SU-DHL-6 (cell line): ENCODE measurements around the gene CCDC9B.

Experiments used
- H2AFZ ChIP-seq: fragments of 200-600 bp; sonication (generic); 2 replicates; pipeline ENCODE4 v1.6.1; 2014; ENCODE audit warnings: low read depth, mild to moderate bottlenecking, moderate library complexity, mixed read lengths, antibody characterized with exemption, low read length; ENCODE audit not compliant: severe bottlenecking
- H3F3A ChIP-seq: fragments of 200-600 bp; shearing (Covaris generic); 2 replicates; pipeline ENCODE4 v1.6.0; 2016; ENCODE audit warnings: antibody characterized with exemption, mild to moderate bottlenecking; ENCODE audit not compliant: insufficient read depth
- H3K27ac ChIP-seq: fragments of 200-600 bp; sonication (generic); 2 replicates; pipeline ENCODE4 v1.5.1; 2016; ENCODE audit warnings: low read depth, mild to moderate bottlenecking, low read length, moderate library complexity, mixed read lengths
- H3K27me3 ChIP-seq: fragments of 200-600 bp; sonication (generic), shearing (Covaris generic); 2 replicates; pipeline ENCODE4 v1.6.0; 2014; ENCODE audit warnings: mild to moderate bottlenecking, low read length
- H3K36me3 ChIP-seq: fragments of 200-600 bp; sonication (generic); 2 replicates; pipeline ENCODE4 v1.6.1; 2014; ENCODE audit warnings: mild to moderate bottlenecking, low read length, mixed read lengths
- H3K4me2 ChIP-seq: fragments of 300-600, 200-600 bp; shearing (Covaris generic), sonication (generic); 2 replicates; pipeline ENCODE4 v1.6.0; 2014; ENCODE audit warnings: low read length, low read depth, mild to moderate bottlenecking; ENCODE audit not compliant: poor library complexity, severe bottlenecking
- H3K4me3 ChIP-seq: fragments of 200-600 bp; sonication (generic); 2 replicates; pipeline ENCODE4 v1.5.1; 2014; ENCODE audit warnings: antibody characterized with exemption, low read length, mild to moderate bottlenecking, mixed read lengths; ENCODE audit not compliant: insufficient read depth, poor library complexity, severe bottlenecking
- H3K79me2 ChIP-seq: fragments of 200-600 bp; sonication (generic); 2 replicates; pipeline ENCODE4 v1.6.1; 2014; ENCODE audit warnings: mild to moderate bottlenecking, low read length, moderate library complexity; ENCODE audit not compliant: insufficient read depth
- H3K9ac ChIP-seq: fragments of 200-600 bp; sonication (generic); 2 replicates; pipeline ENCODE4 v1.7.0; 2014; ENCODE audit warnings: mild to moderate bottlenecking, low read length
- H3K9me2 ChIP-seq: fragments of 200-600 bp; sonication (generic); replicated peaks from 2 replicates; pipeline ENCODE4 v1.6.1; 2014; ENCODE audit warnings: low read length; ENCODE audit not compliant: insufficient read depth
- H3K9me3 ChIP-seq: fragments of 200-600 bp; sonication (generic); 2 replicates; pipeline ENCODE4 v1.6.1; 2014; ENCODE audit warnings: low read length, mixed read lengths; ENCODE audit not compliant: insufficient read depth
- H4K20me1 ChIP-seq: fragments of 200-600 bp; sonication (generic); 2 replicates; pipeline ENCODE4 v1.6.1; 2014; ENCODE audit warnings: low read depth, mild to moderate bottlenecking, antibody characterized with exemption, low read length, moderate library complexity, mixed read lengths
- CTCF ChIP-seq: fragments of 200-600 bp; sonication (generic); IDR thresholded peaks from one replicate; pipeline ENCODE4 v1.5.1; 2017; ENCODE audit warnings: antibody characterized with exemption, mild to moderate bottlenecking, low read length, moderate library complexity; ENCODE audit not compliant: insufficient read depth, poor library complexity, severe bottlenecking
- EZH2phosphoT487 ChIP-seq: fragments of 200-600 bp; sonication (generic), shearing (Covaris generic); conservative IDR thresholded peaks from 2 replicates; pipeline ENCODE4 v1.6.1; 2018; ENCODE audit warnings: mild to moderate bottlenecking, antibody characterized with exemption, low read length, moderate library complexity, mixed read lengths

The CCDC9B gene

GRCh38 chr15:40300367-40300766 lies 40.4 kb downstream of the CCDC9B start:
- TF ChIP-seq EZH2phosphoT487 (no peak), CTCF (no peak)
- Histone ChIP-seq H3K27me3 (no peaks in the 10 kb centered on the region), H3K9me2 (no peaks in the 10 kb centered on the region), H2AFZ (no peak overlapping the region), H3K36me3 (no peaks in the 10 kb centered on the region), H3K27ac (no peak overlapping the region), H4K20me1 (no peaks in the 10 kb centered on the region), H3F3A (no peaks in the 10 kb centered on the region), H3K4me3 (no peak overlapping the region), H3K9me3 (peaks cover 3% of the 10 kb centered on the region; the same call in 1 of the 2 replicates), H3K9ac (no peak overlapping the region), H3K4me2 (no peak overlapping the region), H3K79me2 (no peaks in the 10 kb centered on the region)

- peaks cover 3% of the 10 kb centered on the region; the same call in 1 of the 2 replicates for H3K9me3 ChIP-seq
- TF ChIP-seq EZH2phosphoT487 (no peak), CTCF (no peak)
- no peaks in the 10 kb centered on the region for H3K9me2 ChIP-seq
- no peaks in the 10 kb centered on the region for H3K36me3 ChIP-seq
- no peak overlapping the region for H3K9ac ChIP-seq
- no peak overlapping the region for H3K4me3 ChIP-seq
- H3K79me2 ChIP-seq = no peaks in the 10 kb centered on the region
- no peak overlapping the region for H3K4me2 ChIP-seq
- no peaks in the 10 kb centered on the region for H3K27me3 ChIP-seq
- H4K20me1 ChIP-seq = no peaks in the 10 kb centered on the region
- no peak overlapping the region for H2AFZ ChIP-seq
- H3K27ac ChIP-seq = no peak overlapping the region
- H3F3A ChIP-seq = no peaks in the 10 kb centered on the region
Measured at GRCh38 chr15:40298216-40298935, 42.4 kb downstream of the CCDC9B start.

- no peaks in the 10 kb centered on the region for H3K9me2 ChIP-seq
- H3K9me3 ChIP-seq = peaks cover 3% of the 10 kb centered on the region; the same call in 1 of the 2 replicates
- no peaks in the 10 kb centered on the region for H3F3A ChIP-seq
- H3K9ac ChIP-seq = no peak overlapping the region
- no peaks in the 10 kb centered on the region for H3K79me2 ChIP-seq
- no peak overlapping the region for H3K27ac ChIP-seq
- H2AFZ ChIP-seq = no peak overlapping the region
- H3K4me3 ChIP-seq = no peak overlapping the region
- no peaks in the 10 kb centered on the region for H3K36me3 ChIP-seq
- H3K27me3 ChIP-seq = no peaks in the 10 kb centered on the region
- H4K20me1 ChIP-seq = no peaks in the 10 kb centered on the region
- no peak overlapping the region for H3K4me2 ChIP-seq
- TF ChIP-seq CTCF (no peak), EZH2phosphoT487 (no peak)
Measured at GRCh38 chr15:40297356-40297755, 43.4 kb downstream of the CCDC9B start.
